K562 (cell line): Measurements from ENCODE around the gene ITGB5. TPM values are rescaled to one million over a fixed set of nuclear protein-coding genes. Genes with fewer than 3 reads are reported as not detected.

Experiments used
- CBFA2T2 ChIP-seq: fragments of 450-650 bp; conservative IDR thresholded peaks from 2 replicates; pipeline ENCODE4 v1.6.1; 2017; ENCODE audit warnings: mild to moderate bottlenecking
- CSDE1 ChIP-seq, 2 experiments: fragments of 450-650 bp; IDR thresholded peaks; 2 replicates each; pipeline ENCODE4 v1.6.1; 2016; ENCODE audit warnings: mild to moderate bottlenecking in 1 of 2
- DMBX1 ChIP-seq: fragments of 250-450 bp; sonication (Bioruptor Pico); IDR thresholded peaks from 2 replicates; pipeline ENCODE4 v1.8.0; 2022; ENCODE audit warnings: inconsistent platforms, mild to moderate bottlenecking, moderate library complexity, borderline replicate concordance
- DPF2 ChIP-seq: fragments of 450-650 bp; IDR thresholded peaks from 2 replicates; pipeline ENCODE4 v1.6.1; 2016
- ELF2 ChIP-seq: fragments of 250-450 bp; sonication (Bioruptor Pico); IDR thresholded peaks from 2 replicates; pipeline ENCODE4 v1.5.0; 2021; ENCODE audit warnings: mild to moderate bottlenecking
- EP300 ChIP-seq: IDR thresholded peaks from 2 replicates; pipeline ENCODE4 v1.6.1; 2012; ENCODE audit warnings: low read length, improper control_type of control experiment
- HDAC3 ChIP-seq: fragments of 450-650 bp; IDR thresholded peaks from 2 replicates; pipeline ENCODE4 v1.6.1; 2018; ENCODE audit warnings: borderline replicate concordance, mild to moderate bottlenecking, moderate library complexity; ENCODE audit not compliant: partially characterized antibody
- HMGN3 ChIP-seq: IDR thresholded peaks from 2 replicates; pipeline ENCODE4 v1.6.1; 2011; ENCODE audit warnings: borderline replicate concordance, low read depth, mild to moderate bottlenecking, mixed read lengths, low read length; ENCODE audit not compliant: insufficient read length; ENCODE audit errors: extremely low read depth
- JUND ChIP-seq, 2 experiments: IDR thresholded peaks; 2 replicates in 1 of 2; 3 replicates in 1 of 2; pipeline ENCODE4 v1.6.1; 2011; ENCODE audit warnings: borderline replicate concordance in 2 of 2, low read depth in 2 of 2, low read length in 2 of 2, improper control_type of control experiment in 1 of 2, missing biosample characterization in 1 of 2, missing genetic modification characterization in 1 of 2, missing genetic modification reagents in 1 of 2
- MAFK ChIP-seq: IDR thresholded peaks from 2 replicates; pipeline ENCODE4 v1.6.1; 2011; ENCODE audit warnings: low read length, improper control_type of control experiment
- NFIC ChIP-seq: fragments of 450-650 bp; IDR thresholded peaks from 2 replicates; pipeline ENCODE4 v1.6.1; 2017; ENCODE audit warnings: mild to moderate bottlenecking, inconsistent platforms
- NRF1 ChIP-seq, 2 experiments: fragments of 450-650 bp; IDR thresholded peaks in 1 of 2; conservative IDR thresholded peaks in 1 of 2; 2 replicates each; pipeline ENCODE4 v1.6.1; 2014; ENCODE audit warnings: mild to moderate bottlenecking in 2 of 2
- RAD51 ChIP-seq: fragments of 450-650 bp; IDR thresholded peaks from 2 replicates; pipeline ENCODE4 v1.7.1; 2016; ENCODE audit warnings: low read depth, mild to moderate bottlenecking, borderline replicate concordance
- RBM25 ChIP-seq: fragments of 200-400 bp; formaldehyde crosslinking; IDR thresholded peaks from 2 replicates; pipeline ENCODE4 v1.6.1; 2018; ENCODE audit warnings: low read length, low read depth, moderate library complexity; ENCODE audit not compliant: severe bottlenecking
- RNF2 ChIP-seq: sonication (generic); IDR thresholded peaks from 2 replicates; pipeline ENCODE4 v1.6.1; 2016
- SIX5 ChIP-seq, 2 experiments: IDR thresholded peaks; 2 replicates each; pipeline ENCODE4 v1.6.1; 2011; ENCODE audit warnings: low read length in 2 of 2, borderline replicate concordance in 1 of 2, low read depth in 1 of 2, mild to moderate bottlenecking in 1 of 2, moderate library complexity in 1 of 2; ENCODE audit not compliant: insufficient read depth in 1 of 2
- SMARCA4 ChIP-seq: fragments of 450-650 bp; IDR thresholded peaks from 2 replicates; pipeline ENCODE4 v1.6.1; 2016
- SMARCC2 ChIP-seq: fragments of 450-650 bp; IDR thresholded peaks from 2 replicates; pipeline ENCODE4 v1.6.1; 2017; ENCODE audit warnings: antibody characterized with exemption, moderate library complexity, mild to moderate bottlenecking, low read depth
- SOX6 ChIP-seq: fragments of 450-650 bp; IDR thresholded peaks from 2 replicates; pipeline ENCODE4 v1.6.1; 2014; ENCODE audit warnings: mild to moderate bottlenecking
- SPI1 ChIP-seq: IDR thresholded peaks from 2 replicates; pipeline ENCODE4 v1.6.1; 2011; ENCODE audit warnings: low read depth, low read length, control low read depth, borderline replicate concordance
- TEAD4 ChIP-seq, 2 experiments: sonication (generic) in 1 of 2; formaldehyde crosslinking in 1 of 2; IDR thresholded peaks; 2 replicates each; pipeline versions ENCODE4 v1.6.1 to v1.8.0; 2012 to 2022; ENCODE audit warnings: borderline replicate concordance in 1 of 2, inconsistent platforms in 1 of 2, low read length in 1 of 2, mild to moderate bottlenecking in 1 of 2, missing genetic modification reagents in 1 of 2
- ZKSCAN1 ChIP-seq: fragments of 150-350 bp; IDR thresholded peaks from 2 replicates; pipeline ENCODE4 v1.6.1; 2016; ENCODE audit warnings: low read depth, low read length
- polyA plus RNA-seq, 8 experiments: library from polyadenylated mRNA; depleted of rRNA in 4 of 8; stranded (reverse) in 5 of 8; unstranded in 3 of 8; fragments of >200 nt; fragmentation: Nextera tagmentation in 2 of 8; fragmentation: Illumina TruSeq in 1 of 8; extraction: Ambion mirVana in 2 of 8; extraction: Trizol in 1 of 8; gene quantifications; 2 replicates each; pipeline versions ENCODE4 v1.2.1 to v1.2.3, GENCODE V29; 2011 to 2014; ENCODE audit warnings: inconsistent platforms in 1 of 8, missing spikeins in 1 of 8
- total RNA-seq, 7 experiments: library from RNA; depleted of rRNA in 6 of 7; stranded (reverse); fragments of >200 nt in 6 of 7; fragmentation: Illumina TruSeq in 2 of 7; extraction: Trizol in 2 of 7; gene quantifications; 2 replicates each; pipeline versions ENCODE4 v1.2.1 to v1.2.3, GENCODE V29; 2011 to 2021; ENCODE audit warnings: low replicate concordance in 1 of 7
- TF ChIP-seq, protein P1 (sequence below), 2 experiments: IDR thresholded peaks; 2 replicates each; pipeline ENCODE4 v1.6.1; 2011; ENCODE audit warnings: borderline replicate concordance in 1 of 2, control low read depth in 1 of 2, low read depth in 1 of 2, low read length in 1 of 2, mild to moderate bottlenecking in 1 of 2, mixed read lengths in 1 of 2, moderate library complexity in 1 of 2; ENCODE audit not compliant: insufficient read depth in 1 of 2, insufficient read length in 1 of 2, poor library complexity in 1 of 2, severe bottlenecking in 1 of 2; ENCODE audit errors: extremely low read depth in 1 of 2
- TF ChIP-seq, protein P2 (sequence below): sonication (generic); formaldehyde crosslinking; IDR thresholded peaks from 2 replicates; pipeline ENCODE4 v1.9.0; 2022; ENCODE audit warnings: mild to moderate bottlenecking, missing genetic modification reagents
- TF ChIP-seq, protein P3 (sequence below), 2 experiments: fragments of 200-800 bp in 1 of 2; sonication (Bioruptor generic) in 1 of 2; sonication (generic) in 1 of 2; formaldehyde crosslinking in 1 of 2; IDR thresholded peaks in 1 of 2; conservative IDR thresholded peaks in 1 of 2; 2 replicates each; pipeline versions ENCODE4 v1.5.0 to v1.6.1; 2016 to 2020; ENCODE audit warnings: missing compliant biosample characterization in 1 of 2, missing genetic modification characterization in 1 of 2, missing genetic modification reagents in 1 of 2

The ITGB5 gene
- total and polyA plus RNA-seq, 9 of the 15 experiments (the other 6 are each of a cell fraction or from before 2014, with no cell fraction given): 1.7 to 46.8 (median 9.9) TPM

- TF ChIP-seq, protein P1, sequence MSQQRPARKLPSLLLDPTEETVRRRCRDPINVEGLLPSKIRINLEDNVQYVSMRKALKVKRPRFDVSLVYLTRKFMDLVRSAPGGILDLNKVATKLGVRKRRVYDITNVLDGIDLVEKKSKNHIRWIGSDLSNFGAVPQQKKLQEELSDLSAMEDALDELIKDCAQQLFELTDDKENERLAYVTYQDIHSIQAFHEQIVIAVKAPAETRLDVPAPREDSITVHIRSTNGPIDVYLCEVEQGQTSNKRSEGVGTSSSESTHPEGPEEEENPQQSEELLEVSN (IDR thresholded peaks at IDR 0.05; ENCODE audit: borderline replicate concordance in 1 of 2, extremely low read depth in 1 of 2, insufficient read depth in 1 of 2, insufficient read length in 1 of 2, low read depth in 1 of 2, low read length in 1 of 2, poor library complexity in 1 of 2, severe bottlenecking in 1 of 2): peak in 1 of 2 experiments; percentile 22
- TF ChIP-seq TEAD4 (IDR thresholded peaks at IDR 0.05; ENCODE audit: low read length) (peak; percentile 96), TEAD4 (CRISPR knock-in tag; IDR thresholded peaks at IDR 0.05; ENCODE audit: borderline replicate concordance) (no peak), NFIC (peak; percentile 98), HDAC3 (peak; percentile 86), JUND (IDR thresholded peaks at IDR 0.05; ENCODE audit: borderline replicate concordance, low read depth, low read length) (peak; percentile 56), JUND (tag; IDR thresholded peaks at IDR 0.05; ENCODE audit: borderline replicate concordance, low read depth, low read length) (peak; percentile 54; the same call in 1 of the 3 replicates), SOX6 (peak; percentile 89), RAD51 (no peak), ZKSCAN1 (no peak), SMARCC2 (peak; percentile 80), SMARCA4 (peak; percentile 88), RNF2 (peak; percentile 49; the same call in 1 of the 2 replicates), HMGN3 (peak; percentile 85), SIX5 (IDR thresholded peaks at IDR 0.05; ENCODE audit: borderline replicate concordance in 1 of 2, insufficient read depth in 1 of 2, low read depth in 1 of 2, low read length in 2 of 2) (no peak), ELF2 (CRISPR knock-in tag) (no peak), MAFK (peak; percentile 93), EP300 (peak; percentile 84), NRF1 (conservative IDR thresholded peaks at IDR 0.05 in 1 of 2, IDR thresholded peaks at IDR 0.05 in 1 of 2) (peak; percentile 58 to 64), SPI1 (peak; percentile 26; the same call in 1 of the 2 replicates), CSDE1 (IDR thresholded peaks at IDR 0.05) (no peak), CBFA2T2 (peak; percentile 95), DPF2 (peak; percentile 84), DMBX1 (CRISPR knock-in tag) (peak; percentile 83), RBM25 (no peak)
- TF ChIP-seq, protein P2, sequence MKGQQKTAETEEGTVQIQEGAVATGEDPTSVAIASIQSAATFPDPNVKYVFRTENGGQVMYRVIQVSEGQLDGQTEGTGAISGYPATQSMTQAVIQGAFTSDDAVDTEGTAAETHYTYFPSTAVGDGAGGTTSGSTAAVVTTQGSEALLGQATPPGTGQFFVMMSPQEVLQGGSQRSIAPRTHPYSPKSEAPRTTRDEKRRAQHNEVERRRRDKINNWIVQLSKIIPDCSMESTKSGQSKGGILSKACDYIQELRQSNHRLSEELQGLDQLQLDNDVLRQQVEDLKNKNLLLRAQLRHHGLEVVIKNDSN (CRISPR knock-in tag): no peak
- TF ChIP-seq, protein P3, sequence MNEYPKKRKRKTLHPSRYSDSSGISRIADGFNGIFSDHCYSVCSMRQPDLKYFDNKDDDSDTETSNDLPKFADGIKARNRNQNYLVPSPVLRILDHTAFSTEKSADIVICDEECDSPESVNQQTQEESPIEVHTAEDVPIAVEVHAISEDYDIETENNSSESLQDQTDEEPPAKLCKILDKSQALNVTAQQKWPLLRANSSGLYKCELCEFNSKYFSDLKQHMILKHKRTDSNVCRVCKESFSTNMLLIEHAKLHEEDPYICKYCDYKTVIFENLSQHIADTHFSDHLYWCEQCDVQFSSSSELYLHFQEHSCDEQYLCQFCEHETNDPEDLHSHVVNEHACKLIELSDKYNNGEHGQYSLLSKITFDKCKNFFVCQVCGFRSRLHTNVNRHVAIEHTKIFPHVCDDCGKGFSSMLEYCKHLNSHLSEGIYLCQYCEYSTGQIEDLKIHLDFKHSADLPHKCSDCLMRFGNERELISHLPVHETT (CRISPR knock-in tag; conservative IDR thresholded peaks at IDR 0.05 in 1 of 2, IDR thresholded peaks at IDR 0.05 in 1 of 2): 0 out of 4 replicates have a peak, but pooled peaks of 1 of the 2 experiments have one; percentile 42
These were observed 114.9 kb downstream of the ITGB5 start (continued) for GRCh38 chr3:124772081-124772831.
